ENCODE measurements around the gene UBAC2.

The UBAC2 gene

GRCh38 chr13:99355267-99356011 is 154.8 kb downstream of the UBAC2 start:
- no peak for TF ChIP-seq GLIS3 (CRISPR knock-in tag; IDR thresholded peaks at IDR 0.05)
- no peak for TF ChIP-seq ZNF565 (CRISPR knock-in tag; conservative IDR thresholded peaks at IDR 0.05; ENCODE audit: low read depth)
- no peak for TF ChIP-seq ARNTL (CRISPR knock-in tag; IDR thresholded peaks at IDR 0.05; ENCODE audit: borderline replicate concordance, low read depth)
- no peak for ATAC-seq

GRCh38 chr13:99356012-99356261 is 155.3 kb downstream of the UBAC2 start:
- TF ChIP-seq ZNF565 (CRISPR knock-in tag; conservative IDR thresholded peaks at IDR 0.05; ENCODE audit: low read depth): no peak
- TF ChIP-seq ARNTL (CRISPR knock-in tag; IDR thresholded peaks at IDR 0.05; ENCODE audit: borderline replicate concordance, low read depth): no peak
- no peak for TF ChIP-seq TSHZ2 (CRISPR knock-in tag; IDR thresholded peaks at IDR 0.05)
- TF ChIP-seq CSRNP3 (CRISPR knock-in tag; IDR thresholded peaks at IDR 0.05): no peak
- TF ChIP-seq ZFP3 (CRISPR knock-in tag; IDR thresholded peaks at IDR 0.05): no peak
- TF ChIP-seq ZC3H10 (CRISPR knock-in tag; IDR thresholded peaks at IDR 0.05): no peak
- TF ChIP-seq TOX (CRISPR knock-in tag; IDR thresholded peaks at IDR 0.05; ENCODE audit: borderline replicate concordance): no peak
- no peak for TF ChIP-seq ISL1 (CRISPR knock-in tag; IDR thresholded peaks at IDR 0.05)
- no peak for ATAC-seq

DNA sequence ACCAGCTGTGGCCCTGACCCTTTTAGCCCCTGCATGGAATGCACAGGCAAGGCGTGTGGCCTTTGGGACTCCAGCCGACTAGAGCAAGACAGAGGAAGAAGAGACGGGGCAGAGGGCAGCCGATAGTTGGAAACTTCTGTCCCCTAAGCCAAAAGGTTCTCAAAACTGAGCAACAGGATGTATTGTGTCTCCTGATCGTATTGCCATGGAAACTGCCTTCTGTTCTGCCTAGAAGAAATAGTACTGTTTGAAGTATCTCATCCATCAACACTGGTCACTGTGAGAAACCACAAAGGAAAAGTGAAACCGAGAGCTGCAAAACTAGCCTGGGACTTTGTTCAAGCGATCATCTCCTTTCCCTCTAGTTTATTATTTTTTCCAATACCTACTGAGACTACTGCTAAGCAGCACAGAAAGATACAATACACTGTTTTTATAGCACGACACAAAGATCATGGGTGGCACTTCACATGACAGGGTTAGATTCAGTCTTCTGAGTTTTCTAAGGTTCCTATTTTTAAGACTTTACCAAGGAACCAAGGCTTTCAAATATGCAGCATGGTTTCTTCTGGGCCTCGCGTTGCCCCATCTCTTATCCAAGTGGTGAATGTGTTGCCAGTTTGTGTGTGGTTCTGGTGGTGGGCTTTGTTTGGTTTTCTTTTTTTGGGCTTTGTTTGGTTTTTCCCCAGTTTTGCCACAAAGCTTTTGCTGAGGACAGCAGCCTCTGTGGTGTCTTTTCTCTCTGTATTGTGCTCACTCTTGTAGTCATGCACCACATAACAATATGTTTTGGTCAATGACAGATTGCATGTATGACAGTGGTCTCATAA is 155.8 kb downstream of the UBAC2 start:
- TF ChIP-seq ARNTL (CRISPR knock-in tag; IDR thresholded peaks at IDR 0.05; ENCODE audit: borderline replicate concordance, low read depth) (no peak), ZNF70 (CRISPR knock-in tag; IDR thresholded peaks at IDR 0.05) (no peak), ZC3H10 (CRISPR knock-in tag; IDR thresholded peaks at IDR 0.05) (no peak), CSRNP3 (CRISPR knock-in tag; IDR thresholded peaks at IDR 0.05) (no peak), CSDC2 (CRISPR knock-in tag; IDR thresholded peaks at IDR 0.05) (no peak), BACH2 (CRISPR knock-in tag; IDR thresholded peaks at IDR 0.05; ENCODE audit: borderline replicate concordance) (no peak), ZFP30 (CRISPR knock-in tag; IDR thresholded peaks at IDR 0.05) (no peak), PPARA (CRISPR knock-in tag; IDR thresholded peaks at IDR 0.05; ENCODE audit: borderline replicate concordance) (no peak), OSR1 (CRISPR knock-in tag; IDR thresholded peaks at IDR 0.05) (no peak), ZNF565 (CRISPR knock-in tag; conservative IDR thresholded peaks at IDR 0.05; ENCODE audit: low read depth) (no peak), TOX (CRISPR knock-in tag; IDR thresholded peaks at IDR 0.05; ENCODE audit: borderline replicate concordance) (no peak), ZFP3 (CRISPR knock-in tag; IDR thresholded peaks at IDR 0.05) (no peak), RARB (CRISPR knock-in tag; IDR thresholded peaks at IDR 0.05) (no peak)
- TF ChIP-seq, protein P1, sequence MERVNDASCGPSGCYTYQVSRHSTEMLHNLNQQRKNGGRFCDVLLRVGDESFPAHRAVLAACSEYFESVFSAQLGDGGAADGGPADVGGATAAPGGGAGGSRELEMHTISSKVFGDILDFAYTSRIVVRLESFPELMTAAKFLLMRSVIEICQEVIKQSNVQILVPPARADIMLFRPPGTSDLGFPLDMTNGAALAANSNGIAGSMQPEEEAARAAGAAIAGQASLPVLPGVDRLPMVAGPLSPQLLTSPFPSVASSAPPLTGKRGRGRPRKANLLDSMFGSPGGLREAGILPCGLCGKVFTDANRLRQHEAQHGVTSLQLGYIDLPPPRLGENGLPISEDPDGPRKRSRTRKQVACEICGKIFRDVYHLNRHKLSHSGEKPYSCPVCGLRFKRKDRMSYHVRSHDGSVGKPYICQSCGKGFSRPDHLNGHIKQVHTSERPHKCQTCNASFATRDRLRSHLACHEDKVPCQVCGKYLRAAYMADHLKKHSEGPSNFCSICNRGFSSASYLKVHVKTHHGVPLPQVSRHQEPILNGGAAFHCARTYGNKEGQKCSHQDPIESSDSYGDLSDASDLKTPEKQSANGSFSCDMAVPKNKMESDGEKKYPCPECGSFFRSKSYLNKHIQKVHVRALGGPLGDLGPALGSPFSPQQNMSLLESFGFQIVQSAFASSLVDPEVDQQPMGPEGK (CRISPR knock-in tag; IDR thresholded peaks at IDR 0.05; ENCODE audit: borderline replicate concordance): no peak
- ATAC-seq: peak; percentile 57

DNA sequence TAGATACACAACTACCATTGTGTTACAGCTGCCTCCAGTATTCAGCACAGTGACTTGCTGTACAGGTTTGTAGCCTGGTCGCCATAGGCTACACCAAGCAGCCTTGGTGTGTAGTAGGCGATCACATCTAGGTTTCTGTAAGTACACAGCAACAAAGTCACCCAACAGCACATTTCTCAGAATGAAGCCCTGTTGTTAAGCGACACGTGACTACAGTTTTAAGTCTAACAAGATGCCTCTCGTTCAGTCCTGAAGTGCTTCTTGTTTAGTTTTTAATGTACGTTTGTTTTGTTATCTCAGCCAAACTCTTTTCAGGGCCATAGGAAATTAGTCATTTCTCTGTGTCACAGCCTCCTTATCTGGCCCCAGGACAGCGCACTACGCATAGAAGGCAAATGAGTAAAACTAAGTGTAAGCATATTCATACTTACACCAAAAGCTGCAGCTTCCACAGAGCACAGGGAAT is 156.5 kb downstream of the UBAC2 start:
- no peak; the same call in 2 of the 3 replicates for ATAC-seq
- no peak for TF ChIP-seq OSR1 (CRISPR knock-in tag; IDR thresholded peaks at IDR 0.05)
- TF ChIP-seq BACH2 (CRISPR knock-in tag; IDR thresholded peaks at IDR 0.05; ENCODE audit: borderline replicate concordance): no peak
- no peak for TF ChIP-seq ISL1 (CRISPR knock-in tag; IDR thresholded peaks at IDR 0.05)
- TF ChIP-seq PPARA (CRISPR knock-in tag; IDR thresholded peaks at IDR 0.05; ENCODE audit: borderline replicate concordance): no peak
- no peak for TF ChIP-seq TSHZ2 (CRISPR knock-in tag; IDR thresholded peaks at IDR 0.05)
- TF ChIP-seq ZFP3 (CRISPR knock-in tag; IDR thresholded peaks at IDR 0.05): no peak
- TF ChIP-seq CSDC2 (CRISPR knock-in tag; IDR thresholded peaks at IDR 0.05): no peak
- no peak for TF ChIP-seq ZNF565 (CRISPR knock-in tag; conservative IDR thresholded peaks at IDR 0.05; ENCODE audit: low read depth)
- TF ChIP-seq, protein P1 (CRISPR knock-in tag; IDR thresholded peaks at IDR 0.05; ENCODE audit: borderline replicate concordance): no peak
- TF ChIP-seq ESRRG (CRISPR knock-in tag; IDR thresholded peaks at IDR 0.05): no peak
- no peak for TF ChIP-seq ZNF8 (CRISPR knock-in tag; IDR thresholded peaks at IDR 0.05)
